CD4-positive, alpha-beta T cell treated with Interleukin-21 for 1 hour (primary cell): ENCODE measurements around the gene IKZF1.

ENCODE experiments used
- DNase-seq: peaks from one replicate; pipeline ENCODE4 v3.0.0-alpha.2; 2020

The IKZF1 gene

GRCh38 chr7:50356945-50357268, 52.4 kb downstream of the IKZF1 start:
- no peak for DNase-seq

GRCh38 chr7:50357426-50357825, 52.9 kb downstream of the IKZF1 start:
- DNase-seq: no peak

GRCh38 chr7:50358041-50358705, 53.7 kb downstream of the IKZF1 start:
- no peak for DNase-seq

GRCh38 chr7:50358779-50359178, 54.3 kb downstream of the IKZF1 start:
- no peak for DNase-seq

GRCh38 chr7:50359258-50359994, 54.9 kb downstream of the IKZF1 start:
- DNase-seq: no peak

- peak; percentile 88 for DNase-seq
Measured at GRCh38 chr7:50359995-50360925, 55.7 kb downstream of the IKZF1 start.

- DNase-seq: no peak
Measured at GRCh38 chr7:50362142-50362541, 57.6 kb downstream of the IKZF1 start.

GRCh38 chr7:50362712-50363282, 58.3 kb downstream of the IKZF1 start:
- peak; percentile 84 for DNase-seq

- DNase-seq: peak; percentile 75
Measured at GRCh38 chr7:50363327-50364060, 59.0 kb downstream of the IKZF1 start.

GRCh38 chr7:50364645-50365044, 60.1 kb downstream of the IKZF1 start:
- DNase-seq: no peak

- no peak for DNase-seq
Measured at GRCh38 chr7:50366311-50366710, 61.8 kb downstream of the IKZF1 start.

GRCh38 chr7:50367100-50367499, 62.6 kb downstream of the IKZF1 start:
- peak; percentile 66 for DNase-seq

- DNase-seq: no peak
Measured at GRCh38 chr7:50367570-50367969, 63.1 kb downstream of the IKZF1 start.

GRCh38 chr7:50368366-50368765, 63.9 kb downstream of the IKZF1 start:
- no peak for DNase-seq

GRCh38 chr7:50369143-50370026, 64.9 kb downstream of the IKZF1 start:
- peak; percentile 85 for DNase-seq

- no peak for DNase-seq
Measured at GRCh38 chr7:50370884-50371283, 66.4 kb downstream of the IKZF1 start.

GRCh38 chr7:50371551-50372021, 67.1 kb downstream of the IKZF1 start:
- peak; percentile 32 for DNase-seq

GRCh38 chr7:50372923-50373322, 68.4 kb downstream of the IKZF1 start:
- DNase-seq: peak; percentile 39

- no peak for DNase-seq
Measured at GRCh38 chr7:50376056-50376820, 71.7 kb downstream of the IKZF1 start.

GRCh38 chr7:50377356-50377755, 72.8 kb downstream of the IKZF1 start:
- no peak for DNase-seq

GRCh38 chr7:50379082-50379481, 74.6 kb downstream of the IKZF1 start:
- no peak for DNase-seq
